ENCODE results near the gene PEX11G. TPM values are rescaled to one million over a fixed set of nuclear protein-coding genes. Genes with fewer than 3 reads are reported as not detected.
"Not testable (repeated sequence)": the region's sequence is repeated elsewhere in the genome, so short reads cannot be mapped to it uniquely, and the experiment has no call there.

The PEX11G gene
- total and polyA plus RNA-seq, 4 experiments from 2014 or later, result 0.64 to 1.7 (median 0.68) TPM

GRCh38 chr19:7450243-7451223 is 38.3 kb downstream of the PEX11G start:
- Histone ChIP-seq H3K4me3 (ENCODE audit: low read length in 2 of 2) (no peak overlapping the region), H3K36me3 (ENCODE audit: insufficient read depth, low read length) (peaks cover 68% of the 10 kb centered on the region), H3K4me1 (ENCODE audit: insufficient read depth, low read length) (no peaks in the 10 kb centered on the region), H3K9me3 (ENCODE audit: control insufficient read depth in 1 of 2, low read length in 2 of 2) (no peaks in the 10 kb centered on the region), H3K27ac (ENCODE audit: low read depth, low read length) (no peak overlapping the region), H3K27me3 (ENCODE audit: insufficient read depth, low read length) (no peaks in the 10 kb centered on the region)
- H3K4me3 Mint-ChIP-seq, result no peak overlapping the region
- H3K27ac Mint-ChIP-seq, result peak overlapping the region in 1 of 7 donors; percentile 53
- no peaks in the 10 kb centered on the region for H3K27me3 Mint-ChIP-seq
- peaks cover 14 to 41% (median 18%) of the 10 kb centered on the region in 4 donors for H3K4me1 Mint-ChIP-seq
- intact Hi-C loops (cut with micrococcal nuclease), result no loop called here
- ChIA-PET CTCF (ENCODE audit: partially characterized antibody) (no interaction called here), POLR2A (ENCODE audit: partially characterized antibody) (interaction anchor here (0.6 to 1.2 kb wide), 2 partner anchors 55 to 68 kb away, joined by 4 to 5 read pairs; no protein-coding TSS in a partner anchor)
- no peak for DNase-seq
- peaks cover 0 to 7% (median 0%) of the 10 kb centered on the region in 8 donors for H3K9me3 Mint-ChIP-seq
- H3K36me3 Mint-ChIP-seq, result peaks cover 52 to 76% of the 10 kb centered on the region in 2 donors

- H3K4me3 ChIP-seq (ENCODE audit: low read length in 2 of 2); H3K9me3 ChIP-seq (ENCODE audit: control insufficient read depth in 1 of 2, low read length in 2 of 2); H3K4me1 ChIP-seq (ENCODE audit: insufficient read depth, low read length); intact Hi-C loops (cut with micrococcal nuclease); H3K27me3 ChIP-seq (ENCODE audit: insufficient read depth, low read length); H3K27ac Mint-ChIP-seq; H3K27me3 Mint-ChIP-seq; DNase-seq; H3K9me3 Mint-ChIP-seq; H3K27ac ChIP-seq (ENCODE audit: low read depth, low read length); H3K4me3 Mint-ChIP-seq: not testable (repeated sequence)
- ChIA-PET POLR2A (ENCODE audit: partially characterized antibody) (interaction anchor here (1.2 kb wide), 1 partner anchor 54 kb away, joined by 4 read pairs; no protein-coding TSS in a partner anchor), CTCF (ENCODE audit: partially characterized antibody) (interaction anchor here (1.1 kb wide), 1 partner anchor 420 kb away, joined by 3 read pairs; no protein-coding TSS in a partner anchor)
- H3K36me3 ChIP-seq (ENCODE audit: insufficient read depth, low read length), result peaks cover 68% of the 10 kb centered on the region
- H3K36me3 Mint-ChIP-seq, result peaks cover 51 to 68% of the 10 kb centered on the region in 2 donors
- peaks cover 10 to 32% (median 15%) of the 10 kb centered on the region in 4 donors for H3K4me1 Mint-ChIP-seq
These were observed 39.3 kb downstream of the PEX11G start for GRCh38 chr19:7449391-7450070.

- no peak for DNase-seq
- no peaks in the 10 kb centered on the region for H3K27me3 Mint-ChIP-seq
- Histone ChIP-seq H3K27ac (ENCODE audit: low read depth, low read length) (no peak overlapping the region), H3K4me3 (ENCODE audit: low read length in 2 of 2) (no peak overlapping the region), H3K9me3 (ENCODE audit: control insufficient read depth in 1 of 2, low read length in 2 of 2) (no peaks in the 10 kb centered on the region), H3K36me3 (ENCODE audit: insufficient read depth, low read length) (peaks cover 69% of the 10 kb centered on the region), H3K27me3 (ENCODE audit: insufficient read depth, low read length) (no peaks in the 10 kb centered on the region), H3K4me1 (ENCODE audit: insufficient read depth, low read length) (no peaks in the 10 kb centered on the region)
- H3K36me3 Mint-ChIP-seq, result peaks cover 42 to 65% of the 10 kb centered on the region in 2 donors
- H3K4me1 Mint-ChIP-seq, result peaks cover 7 to 18% (median 10%) of the 10 kb centered on the region in 4 donors
- POLR2A ChIA-PET (ENCODE audit: partially characterized antibody), result no interaction called here
- intact Hi-C loops (cut with micrococcal nuclease), result no loop called here
- H3K4me3 Mint-ChIP-seq, result no peak overlapping the region
- H3K27ac Mint-ChIP-seq, result no peak overlapping the region
- H3K9me3 Mint-ChIP-seq, result peaks cover 0 to 5% (median 0%) of the 10 kb centered on the region in 8 donors
- CTCF ChIA-PET (ENCODE audit: partially characterized antibody), result no interaction called here
These were observed 41.2 kb downstream of the PEX11G start for GRCh38 chr19:7447648-7448047.

- H3K9me3 ChIP-seq (ENCODE audit: control insufficient read depth in 1 of 2, low read length in 2 of 2), result no peaks in the 10 kb centered on the region
- intact Hi-C loops (cut with micrococcal nuclease), result no loop called here
- H3K27me3 ChIP-seq (ENCODE audit: insufficient read depth, low read length), result no peaks in the 10 kb centered on the region
- ChIA-PET CTCF (ENCODE audit: partially characterized antibody) (no interaction called here), POLR2A (ENCODE audit: partially characterized antibody) (no interaction called here)
- no peak overlapping the region for H3K4me3 Mint-ChIP-seq
- peak overlapping the region in 2 of 7 donors; percentile 32 to 78 for H3K27ac Mint-ChIP-seq
- no peaks in the 10 kb centered on the region for H3K4me1 ChIP-seq (ENCODE audit: insufficient read depth, low read length)
- H3K9me3 Mint-ChIP-seq, result no peaks in the 10 kb centered on the region
- H3K36me3 ChIP-seq (ENCODE audit: insufficient read depth, low read length), result peaks cover 82% of the 10 kb centered on the region
- H3K27me3 Mint-ChIP-seq, result no peaks in the 10 kb centered on the region
- DNase-seq, result no peak
- H3K4me3 ChIP-seq (ENCODE audit: low read length in 2 of 2), result no peak overlapping the region
- H3K27ac ChIP-seq (ENCODE audit: low read depth, low read length), result no peak overlapping the region
- peaks cover 40 to 67% of the 10 kb centered on the region in 2 donors for H3K36me3 Mint-ChIP-seq
- peaks cover 0 to under 1% (median under 1%) of the 10 kb centered on the region in 4 donors for H3K4me1 Mint-ChIP-seq
These were observed 43.7 kb downstream of the PEX11G start for GRCh38 chr19:7445104-7445503.

GRCh38 chr19:7444042-7444441 is 44.8 kb downstream of the PEX11G start:
- no peaks in the 10 kb centered on the region for H3K27me3 ChIP-seq (ENCODE audit: insufficient read depth, low read length)
- H3K9me3 Mint-ChIP-seq, result no peaks in the 10 kb centered on the region
- H3K27ac Mint-ChIP-seq, result no peak overlapping the region
- CTCF ChIA-PET (ENCODE audit: partially characterized antibody), result no interaction called here
- H3K36me3 ChIP-seq (ENCODE audit: insufficient read depth, low read length), result peaks cover 85% of the 10 kb centered on the region
- H3K27ac ChIP-seq (ENCODE audit: low read depth, low read length), result no peak overlapping the region
- POLR2A ChIA-PET (ENCODE audit: partially characterized antibody), result interaction anchor here (0.5 kb wide), 1 partner anchor 25 kb away, joined by 3 read pairs; no protein-coding TSS in a partner anchor
- no peak for DNase-seq
- intact Hi-C loops (cut with micrococcal nuclease), result no loop called here
- H3K4me1 ChIP-seq (ENCODE audit: insufficient read depth, low read length), result no peaks in the 10 kb centered on the region
- H3K4me3 Mint-ChIP-seq, result no peak overlapping the region
- no peaks in the 10 kb centered on the region for H3K27me3 Mint-ChIP-seq
- H3K9me3 ChIP-seq (ENCODE audit: control insufficient read depth in 1 of 2, low read length in 2 of 2), result no peaks in the 10 kb centered on the region
- H3K36me3 Mint-ChIP-seq, result peaks cover 39 to 64% of the 10 kb centered on the region in 2 donors
- no peak overlapping the region for H3K4me3 ChIP-seq (ENCODE audit: low read length in 2 of 2)
- no peaks in the 10 kb centered on the region for H3K4me1 Mint-ChIP-seq

GRCh38 chr19:7442423-7442822 is 46.4 kb downstream of the PEX11G start:
- DNase-seq, result no peak
- Mint-ChIP-seq H3K27me3 (no peaks in the 10 kb centered on the region), H3K4me3 (no peak overlapping the region), H3K27ac (peak overlapping the region in 1 of 7 donors; percentile 48), H3K36me3 (peaks cover 31 to 52% of the 10 kb centered on the region in 2 donors), H3K4me1 (no peaks in the 10 kb centered on the region), H3K9me3 (no peaks in the 10 kb centered on the region)
- no peaks in the 10 kb centered on the region for H3K27me3 ChIP-seq (ENCODE audit: insufficient read depth, low read length)
- H3K4me3 ChIP-seq (ENCODE audit: low read length in 2 of 2), result no peak overlapping the region
- H3K36me3 ChIP-seq (ENCODE audit: insufficient read depth, low read length), result peaks cover 73% of the 10 kb centered on the region
- no peaks in the 10 kb centered on the region for H3K9me3 ChIP-seq (ENCODE audit: control insufficient read depth in 1 of 2, low read length in 2 of 2)
- ChIA-PET CTCF (ENCODE audit: partially characterized antibody) (no interaction called here), POLR2A (ENCODE audit: partially characterized antibody) (no interaction called here)
- H3K4me1 ChIP-seq (ENCODE audit: insufficient read depth, low read length), result no peaks in the 10 kb centered on the region
- intact Hi-C loops (cut with micrococcal nuclease), result no loop called here
- H3K27ac ChIP-seq (ENCODE audit: low read depth, low read length), result no peak overlapping the region
